ENCODE measurements around the gene FAM13A.
A peak's percentile ranks its signal among the peaks of the same experiment; 100 is the strongest.
"Not testable (repeated sequence)": the region's sequence is repeated elsewhere in the genome, so short reads cannot be mapped to it uniquely, and the experiment has no call there.

Gene FAM13A

GRCh38 chr4:88857588-88857987, 199.4 kb downstream of the FAM13A start:
- DNase-seq (ENCODE audit: low read depth, low spot score): peak; percentile 5
- TF ChIP-seq CTCF (IDR thresholded peaks at IDR 0.05; ENCODE audit: insufficient read depth, low read length, missing control alignments): no peak
- POLR2A ChIA-PET: no interaction called here
- no peak overlapping the region for H3K4me3 ChIP-seq (ENCODE audit: low read depth, low read length)
- CTCF ChIA-PET: interaction anchor here (0.7 to 1.3 kb wide), 2 partner anchors 163 to 326 kb away, joined by 3 read pairs; no protein-coding TSS in a partner anchor

DNA sequence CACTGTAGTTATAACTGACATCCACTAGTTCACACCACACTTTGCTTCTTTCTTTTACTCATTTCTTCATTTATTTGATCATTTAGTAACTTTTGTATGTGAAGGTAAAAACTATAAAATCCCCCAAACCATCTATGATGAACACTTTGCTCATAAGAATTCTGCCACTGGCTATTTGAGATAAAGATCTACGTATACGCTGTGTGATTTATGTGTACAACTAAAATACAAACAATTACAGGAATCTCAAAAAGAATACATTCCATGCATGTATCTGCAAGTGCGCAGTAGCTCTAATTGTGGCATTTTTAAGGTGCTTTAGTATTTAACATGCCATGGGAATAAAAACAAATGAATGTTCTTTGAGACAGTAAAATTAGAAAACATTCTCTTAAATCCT, 202.5 kb downstream of the FAM13A start:
- POLR2A ChIA-PET: no interaction called here
- H3K4me3 ChIP-seq (ENCODE audit: low read depth, low read length): no peak overlapping the region
- no peak for DNase-seq (ENCODE audit: low read depth, low spot score)
- TF ChIP-seq CTCF (IDR thresholded peaks at IDR 0.05; ENCODE audit: insufficient read depth, low read length, missing control alignments): no peak
- CTCF ChIA-PET: no interaction called here

GRCh38 chr4:88853583-88853982, 203.4 kb downstream of the FAM13A start:
- DNase-seq (ENCODE audit: low read depth, low spot score); POLR2A ChIA-PET; CTCF ChIA-PET; H3K4me3 ChIP-seq (ENCODE audit: low read depth, low read length): not testable (repeated sequence)

GRCh38 chr4:88846206-88846790, 210.7 kb downstream of the FAM13A start:
- DNase-seq (ENCODE audit: low read depth, low spot score): no peak
- no peak for TF ChIP-seq CTCF (IDR thresholded peaks at IDR 0.05; ENCODE audit: insufficient read depth, low read length, missing control alignments)
- POLR2A ChIA-PET: no interaction called here
- no peak overlapping the region for H3K4me3 ChIP-seq (ENCODE audit: low read depth, low read length)
- CTCF ChIA-PET: interaction anchor here (0.6 to 3.1 kb wide), 3 partner anchors 28 to 178 kb away, joined by 3 to 8 read pairs (median 3); no protein-coding TSS in a partner anchor

GRCh38 chr4:88843067-88843685, 213.8 kb downstream of the FAM13A start:
- POLR2A ChIA-PET: no interaction called here

DNA sequence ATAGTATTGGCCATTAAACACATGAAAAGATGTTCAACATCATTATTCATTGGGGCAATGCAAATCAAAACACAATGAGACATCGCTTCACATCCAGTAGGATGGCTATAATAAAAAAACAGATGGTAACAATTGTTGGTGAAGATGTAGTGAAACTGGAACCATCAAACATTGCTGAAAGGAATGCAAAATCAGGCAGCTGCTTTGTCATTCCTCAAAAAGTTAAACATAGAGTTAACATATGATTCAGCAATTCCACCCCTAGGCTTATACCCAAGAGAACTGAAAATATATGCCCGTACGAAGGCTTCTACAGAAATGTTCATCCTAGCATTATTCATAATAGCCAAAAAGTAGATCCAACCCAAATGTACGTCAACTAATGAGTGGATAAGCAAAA, 215.3 kb downstream of the FAM13A start:
- ChIA-PET CTCF (no interaction called here), POLR2A (no interaction called here)
- TF ChIP-seq CTCF (IDR thresholded peaks at IDR 0.05; ENCODE audit: insufficient read depth, low read length, missing control alignments): no peak
- no peak for DNase-seq (ENCODE audit: low read depth, low spot score)
- no peak overlapping the region for H3K4me3 ChIP-seq (ENCODE audit: low read depth, low read length)

More at GRCh38 chr4:88843067-88843685, 213.8 kb downstream of the FAM13A start:
- no peak for TF ChIP-seq CTCF (IDR thresholded peaks at IDR 0.05; ENCODE audit: insufficient read depth, low read length, missing control alignments)
- CTCF ChIA-PET: no interaction called here
- DNase-seq (ENCODE audit: low read depth, low spot score): no peak
- no peak overlapping the region for H3K4me3 ChIP-seq (ENCODE audit: low read depth, low read length)

GRCh38 chr4:88836216-88836615, 220.8 kb downstream of the FAM13A start:
- DNase-seq (ENCODE audit: low read depth, low spot score): no peak
- POLR2A ChIA-PET: no interaction called here
- CTCF ChIA-PET: no interaction called here
- no peak overlapping the region for H3K4me3 ChIP-seq (ENCODE audit: low read depth, low read length)
- no peak for TF ChIP-seq CTCF (IDR thresholded peaks at IDR 0.05; ENCODE audit: insufficient read depth, low read length, missing control alignments)

All from AG04449 (cell line).